H9 (cell line): ENCODE data around the gene PRR36. TPM values are rescaled to one million over a fixed set of nuclear protein-coding genes. Genes with fewer than 3 reads are reported as not detected.

ENCODE experiments used
- DNase-seq: peaks from one replicate; pipeline ENCODE4 v3.0.0-alpha.2; 2017
- H2AFZ ChIP-seq: one replicate; pipeline ENCODE4 v1.6.1; 2013; ENCODE audit warnings: mild to moderate bottlenecking, low read length, control low read depth, moderate library complexity
- H2AK5ac ChIP-seq: 2 replicates; pipeline ENCODE4 v1.6.1; 2013; ENCODE audit warnings: low read length, control low read depth, mixed read lengths; ENCODE audit not compliant: insufficient read length
- H2BK120ac ChIP-seq: one replicate; pipeline ENCODE4 v1.6.1; 2013; ENCODE audit warnings: low read depth, mild to moderate bottlenecking, low read length, control low read depth, inconsistent platforms; ENCODE audit not compliant: poor library complexity, severe bottlenecking
- H2BK12ac ChIP-seq: 2 replicates; pipeline ENCODE4 v1.6.1; 2013; ENCODE audit warnings: low read length, control low read depth, mixed read lengths, low read depth; ENCODE audit not compliant: insufficient read length
- H2BK15ac ChIP-seq: 2 replicates; pipeline ENCODE4 v1.6.1; 2013; ENCODE audit warnings: low read depth, low read length, control low read depth
- H2BK20ac ChIP-seq: one replicate; pipeline ENCODE4 v1.6.1; 2013; ENCODE audit warnings: low read depth, mild to moderate bottlenecking, low read length, control low read depth, inconsistent platforms; ENCODE audit not compliant: poor library complexity, severe bottlenecking
- H2BK5ac ChIP-seq: 2 replicates; pipeline ENCODE4 v1.6.1; 2013; ENCODE audit warnings: low read length, control low read depth, mixed read lengths; ENCODE audit not compliant: insufficient read length
- H3K14ac ChIP-seq: 2 replicates; pipeline ENCODE4 v1.6.1; 2013; ENCODE audit warnings: low read length, control low read depth; ENCODE audit not compliant: insufficient read depth
- H3K18ac ChIP-seq: 2 replicates; pipeline ENCODE4 v1.6.1; 2013; ENCODE audit warnings: low read depth, mild to moderate bottlenecking, mixed read lengths, low read length, control low read depth; ENCODE audit not compliant: insufficient read length
- H3K23ac ChIP-seq: 2 replicates; pipeline ENCODE4 v1.6.1; 2013; ENCODE audit warnings: low read length, control low read depth, mixed read lengths, low read depth; ENCODE audit not compliant: insufficient read length
- H3K23me2 ChIP-seq: 2 replicates; pipeline ENCODE4 v1.6.1; 2013; ENCODE audit warnings: low read depth, mild to moderate bottlenecking, mixed read lengths, low read length, control low read depth; ENCODE audit not compliant: insufficient read length, poor library complexity, severe bottlenecking
- H3K27ac ChIP-seq: 2 replicates; pipeline ENCODE4 v1.5.1; 2013; ENCODE audit warnings: low read length, control low read depth, mixed read lengths, low read depth; ENCODE audit not compliant: insufficient read length
- H3K27me3 ChIP-seq: 2 replicates; pipeline ENCODE4 v1.6.1; 2013; ENCODE audit warnings: low read length, control low read depth, inconsistent platforms; ENCODE audit not compliant: insufficient read depth
- H3K4ac ChIP-seq: 2 replicates; pipeline ENCODE4 v1.6.1; 2013; ENCODE audit warnings: low read depth, mild to moderate bottlenecking, control low read depth, inconsistent platforms, low read length, moderate library complexity
- H3K4me1 ChIP-seq: 2 replicates; pipeline ENCODE4 v1.6.1; 2013; ENCODE audit warnings: low read length, control low read depth, inconsistent platforms; ENCODE audit not compliant: insufficient read depth
- H3K4me2 ChIP-seq: 2 replicates; pipeline ENCODE4 v1.6.1; 2013; ENCODE audit warnings: low read length, control low read depth, mixed read lengths; ENCODE audit not compliant: insufficient read length, insufficient read depth
- H3K56ac ChIP-seq: 2 replicates; pipeline ENCODE4 v1.6.1; 2013; ENCODE audit warnings: low read depth, mild to moderate bottlenecking, mixed read lengths, low read length, control low read depth; ENCODE audit not compliant: insufficient read length
- H3K79me1 ChIP-seq: 2 replicates; pipeline ENCODE4 v1.6.1; 2013; ENCODE audit warnings: low read depth, mild to moderate bottlenecking, moderate library complexity, low read length, control low read depth, inconsistent platforms; ENCODE audit not compliant: insufficient read depth, poor library complexity, severe bottlenecking
- H3K79me2 ChIP-seq: 2 replicates; pipeline ENCODE4 v1.6.1; 2013; ENCODE audit warnings: low read length, control low read depth, inconsistent platforms; ENCODE audit not compliant: insufficient read depth
- H3K9ac ChIP-seq: 2 replicates; pipeline ENCODE4 v1.6.1; 2013; ENCODE audit warnings: low read length, control low read depth, mixed read lengths; ENCODE audit not compliant: insufficient read length; ENCODE audit errors: extremely low read depth
- H3K9me3 ChIP-seq: one replicate; pipeline ENCODE4 v1.6.1; 2013; ENCODE audit warnings: low read depth, low read length, inconsistent platforms; ENCODE audit not compliant: control insufficient read depth
- H3T11ph ChIP-seq: one replicate; pipeline ENCODE4 v1.6.1; 2013; ENCODE audit warnings: mild to moderate bottlenecking, low read length, control low read depth, inconsistent platforms
- H4K20me1 ChIP-seq: one replicate; pipeline ENCODE4 v1.6.1; 2013; ENCODE audit not compliant: control insufficient read depth, insufficient read length, insufficient read depth
- H4K5ac ChIP-seq: 2 replicates; pipeline ENCODE4 v1.6.1; 2013; ENCODE audit warnings: low read depth, mild to moderate bottlenecking, mixed read lengths, low read length, control low read depth; ENCODE audit not compliant: insufficient read length
- H4K8ac ChIP-seq: replicated peaks from 2 replicates; pipeline ENCODE4 v1.6.1; 2013; ENCODE audit warnings: low read length, control low read depth, mixed read lengths, low read depth; ENCODE audit not compliant: insufficient read length
- H4K91ac ChIP-seq: 2 replicates; pipeline ENCODE4 v1.6.1; 2013; ENCODE audit warnings: low read depth, mild to moderate bottlenecking, moderate library complexity, mixed read lengths, low read length, control low read depth; ENCODE audit not compliant: insufficient read length
- H3K27ac Mint-ChIP-seq, 3 experiments: 2 replicates in 2 of 3; 3 replicates in 1 of 3; pipeline ENCODE4 v1.8.0; 2020 to 2021; ENCODE audit warnings: mixed read lengths in 3 of 3, mild to moderate bottlenecking in 1 of 3, moderate library complexity in 1 of 3
- H3K27me3 Mint-ChIP-seq: 2 replicates; pipeline ENCODE4 v1.8.0; 2021; ENCODE audit warnings: low read depth, mild to moderate bottlenecking, moderate library complexity, mixed read lengths
- H3K36me3 Mint-ChIP-seq, 3 experiments: 2 replicates in 2 of 3; 3 replicates in 1 of 3; pipeline ENCODE4 v1.8.0; 2020 to 2021; ENCODE audit warnings: low read depth in 3 of 3, mixed read lengths in 3 of 3; ENCODE audit not compliant: insufficient read depth in 1 of 3
- H3K4me1 Mint-ChIP-seq, 2 experiments: 2 replicates each; pipeline ENCODE4 v1.8.0; 2020; ENCODE audit warnings: mixed read lengths in 2 of 2
- H3K4me3 Mint-ChIP-seq, 2 experiments: 2 replicates in 1 of 2; 3 replicates in 1 of 2; pipeline ENCODE4 v1.8.0; 2020 to 2021; ENCODE audit warnings: mild to moderate bottlenecking in 2 of 2, mixed read lengths in 2 of 2, moderate library complexity in 1 of 2
- H3K9me3 Mint-ChIP-seq, 2 experiments: 2 replicates in 1 of 2; 3 replicates in 1 of 2; pipeline ENCODE4 v1.8.0; 2020; ENCODE audit warnings: mild to moderate bottlenecking in 2 of 2, mixed read lengths in 2 of 2, moderate library complexity in 1 of 2
- CTCF ChIP-seq: fragments of 200-600 bp; sonication (generic); conservative IDR thresholded peaks from 3 replicates; pipeline ENCODE4 v1.8.0; 2021; ENCODE audit warnings: antibody characterized with exemption, mild to moderate bottlenecking
- WGBS: extraction: QIAGEN DNeasy Blood & Tissue Kit; methylation state at CpG from one replicate; pipeline ENCODE4 v1.1.7; 2013; ENCODE audit warnings: missing lambda C conversion rate, low lambda C conversion rate, mixed read lengths; ENCODE audit not compliant: insufficient read length; ENCODE audit errors: extremely low coverage; 5-methylcytosine and 5-hydroxymethylcytosine counted together
- total RNA-seq: library from RNA; stranded (reverse); gene quantifications from 2 replicates; pipeline ENCODE4 v1.2.1, GENCODE V29; 2021

Gene PRR36
- total RNA-seq, 1 experiment from 2014 or later = 20.4 TPM

- Histone ChIP-seq H3K18ac (no peak overlapping the region), H2BK120ac (no peak overlapping the region), H4K5ac (no peak overlapping the region), H3K56ac (no peak overlapping the region), H3K23me2 (no peaks in the 10 kb centered on the region), H3K79me1 (no peaks in the 10 kb centered on the region), H4K91ac (no peak overlapping the region), H3K4me1 (no peaks in the 10 kb centered on the region), H2AK5ac (no peak overlapping the region), H3K14ac (no peak overlapping the region), H3K9me3 (no peaks in the 10 kb centered on the region), H3K9ac (no peak overlapping the region), H2BK5ac (no peak overlapping the region), H2BK20ac (no peak overlapping the region), H4K20me1 (no peaks in the 10 kb centered on the region), H3K4ac (no peak overlapping the region), H3K4me2 (no peak overlapping the region), H3T11ph (no peak overlapping the region), H3K27me3 (no peaks in the 10 kb centered on the region), H3K23ac (no peak overlapping the region), H2BK12ac (no peak overlapping the region), H3K79me2 (no peaks in the 10 kb centered on the region), H3K27ac (no peak overlapping the region), H4K8ac (no peak overlapping the region), H2BK15ac (no peak overlapping the region), H2AFZ (no peak overlapping the region)
- peaks cover 29% of the 10 kb centered on the region for H3K27me3 Mint-ChIP-seq
- WGBS = no CpG with 5 or more reads among the region's 19 CpGs
- DNase-seq = no peak
- peaks cover 6 to 15% of the 10 kb centered on the region in 2 experiments for H3K4me1 Mint-ChIP-seq
- no peaks in the 10 kb centered on the region for H3K36me3 Mint-ChIP-seq
- no peak overlapping the region for H3K27ac Mint-ChIP-seq
- H3K4me3 Mint-ChIP-seq = no peak overlapping the region
- no peaks in the 10 kb centered on the region for H3K9me3 Mint-ChIP-seq
- no peak for TF ChIP-seq CTCF
Observed at GRCh38 chr19:7850945-7851622, 23.1 kb downstream of the PRR36 start.
